A549 treated with AZD2906 at 1 μM for 4 hours (cell line): ENCODE data around the gene DNER. TPM values are rescaled to one million over a fixed set of nuclear protein-coding genes. Genes with fewer than 3 reads are reported as not detected.

Experiments used
- total RNA-seq: library from RNA; stranded (reverse); fragments of 200-300 nt; extraction: Qiagen RNA extraction; gene quantifications from 5 replicates; pipeline ENCODE4 v1.2.3, GENCODE V29; 2022

DNER gene, protein sequence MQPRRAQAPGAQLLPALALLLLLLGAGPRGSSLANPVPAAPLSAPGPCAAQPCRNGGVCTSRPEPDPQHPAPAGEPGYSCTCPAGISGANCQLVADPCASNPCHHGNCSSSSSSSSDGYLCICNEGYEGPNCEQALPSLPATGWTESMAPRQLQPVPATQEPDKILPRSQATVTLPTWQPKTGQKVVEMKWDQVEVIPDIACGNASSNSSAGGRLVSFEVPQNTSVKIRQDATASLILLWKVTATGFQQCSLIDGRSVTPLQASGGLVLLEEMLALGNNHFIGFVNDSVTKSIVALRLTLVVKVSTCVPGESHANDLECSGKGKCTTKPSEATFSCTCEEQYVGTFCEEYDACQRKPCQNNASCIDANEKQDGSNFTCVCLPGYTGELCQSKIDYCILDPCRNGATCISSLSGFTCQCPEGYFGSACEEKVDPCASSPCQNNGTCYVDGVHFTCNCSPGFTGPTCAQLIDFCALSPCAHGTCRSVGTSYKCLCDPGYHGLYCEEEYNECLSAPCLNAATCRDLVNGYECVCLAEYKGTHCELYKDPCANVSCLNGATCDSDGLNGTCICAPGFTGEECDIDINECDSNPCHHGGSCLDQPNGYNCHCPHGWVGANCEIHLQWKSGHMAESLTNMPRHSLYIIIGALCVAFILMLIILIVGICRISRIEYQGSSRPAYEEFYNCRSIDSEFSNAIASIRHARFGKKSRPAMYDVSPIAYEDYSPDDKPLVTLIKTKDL
- 10.0 to 13.7 TPM (median 11.8 TPM) in 5 replicates for total RNA-seq

DNA sequence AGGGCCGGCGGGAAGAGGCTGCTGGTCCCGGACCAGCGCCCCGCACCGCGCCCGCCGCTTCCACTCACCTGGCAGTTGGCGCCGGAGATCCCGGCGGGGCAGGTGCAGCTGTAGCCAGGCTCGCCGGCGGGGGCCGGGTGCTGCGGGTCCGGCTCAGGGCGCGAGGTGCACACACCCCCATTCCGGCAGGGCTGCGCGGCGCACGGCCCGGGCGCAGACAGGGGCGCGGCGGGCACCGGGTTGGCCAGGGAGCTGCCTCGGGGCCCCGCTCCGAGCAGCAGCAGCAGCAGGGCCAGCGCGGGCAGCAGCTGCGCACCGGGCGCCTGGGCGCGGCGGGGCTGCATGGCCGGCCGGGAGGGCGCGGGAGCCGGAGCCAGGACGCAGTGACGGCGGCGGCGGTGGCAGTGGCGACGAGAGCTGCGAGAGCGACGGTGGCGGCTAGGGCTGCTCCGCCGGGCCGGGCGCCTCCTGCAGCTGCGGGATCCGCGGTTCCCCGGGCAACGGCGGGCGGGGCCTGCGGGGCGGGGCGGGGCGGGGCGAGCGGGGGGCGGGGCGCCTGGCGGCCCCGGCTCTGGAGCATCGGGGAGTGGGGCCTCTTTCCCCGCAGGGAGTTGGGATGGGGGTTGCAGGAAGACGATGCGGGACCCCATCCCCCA, at the start of gene DNER:
TSS of gene DNER (minus strand) at position 476 of the 656 bp plus-strand sequence. CDS start at position 344, 132 bp downstream.

Other genes starting within 250 kb of the DNER start
- 70.1 to 130 TPM (median 91.7 TPM) in 5 replicates for gene TRIP12, start 207.5 kb upstream of the DNER start, total RNA-seq
- gene FBXO36, start 207.9 kb upstream of the DNER start, total RNA-seq, result 0.93 to 1.7 TPM (median 1.3 TPM) in 5 replicates